ENCODE data around the gene STK38L. TPM values are rescaled to one million over a fixed set of nuclear protein-coding genes. Genes with fewer than 3 reads are reported as not detected.

The STK38L gene
- total and polyA plus RNA-seq, 7 donors = 16.8 to 86.2 (median 67.3) TPM

- Histone ChIP-seq H3K4me3 (no peak overlapping the region), H3K4me1 (peaks cover 0 to 9% (median 0%) of the 10 kb centered on the region in 4 donors), H3K27ac (peak overlapping the region in 1 of 4 donors; percentile 6), H3K36me3 (no peaks in the 10 kb centered on the region), H3K9me3 (no peaks in the 10 kb centered on the region), H3K27me3 (no peaks in the 10 kb centered on the region)
- DNase-seq = no peak
- TF ChIP-seq CTCF (IDR thresholded peaks at IDR 0.05) (no peak), POLR2A (IDR thresholded peaks at IDR 0.05) (no peak), POLR2AphosphoS5 (IDR thresholded peaks at IDR 0.05) (no peak), EP300 (IDR thresholded peaks at IDR 0.05) (no peak)
- intact Hi-C loops (cut with DNase I) = no loop called here
- 71 to 75% methylated on average over 2 of the region's 2 CpGs for WGBS, 2 donors
These were observed 100.2 kb downstream of the STK38L start for GRCh38 chr12:27344246-27344645.

DNA sequence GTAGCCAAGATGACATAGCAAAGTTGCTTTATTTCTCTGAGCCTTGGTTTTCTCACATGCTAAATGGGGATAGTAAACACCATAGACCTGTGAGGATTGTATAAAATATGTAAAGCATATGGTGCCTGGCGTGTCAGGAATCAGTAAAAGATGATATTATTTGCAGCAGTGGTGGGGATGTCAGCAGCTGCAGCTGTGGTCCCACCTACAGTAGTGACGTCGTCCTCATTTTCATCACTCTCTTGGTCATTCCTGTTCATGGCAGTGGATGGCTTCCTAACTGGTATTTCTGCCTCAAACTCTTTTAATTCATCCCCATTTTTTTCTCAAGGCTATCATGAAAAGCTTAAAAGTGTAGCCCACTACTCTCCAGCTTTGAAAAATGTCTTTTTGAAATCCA is 100.7 kb downstream of the STK38L start:
- Histone ChIP-seq H3K36me3 (no peaks in the 10 kb centered on the region), H3K9me3 (no peaks in the 10 kb centered on the region), H3K4me3 (no peak overlapping the region), H3K27me3 (no peaks in the 10 kb centered on the region), H3K4me1 (peaks cover 0 to 9% (median 0%) of the 10 kb centered on the region in 4 donors), H3K27ac (no peak overlapping the region)
- 67 to 73% methylated on average over 3 of the region's 3 CpGs for WGBS, 2 donors
- intact Hi-C loops (cut with DNase I) = no loop called here
- TF ChIP-seq EP300 (IDR thresholded peaks at IDR 0.05) = no peak
- TF ChIP-seq CTCF (IDR thresholded peaks at IDR 0.05) = no peak
- no peak for TF ChIP-seq POLR2AphosphoS5 (IDR thresholded peaks at IDR 0.05)
- TF ChIP-seq POLR2A (IDR thresholded peaks at IDR 0.05) = no peak
- no peak for DNase-seq

DNA sequence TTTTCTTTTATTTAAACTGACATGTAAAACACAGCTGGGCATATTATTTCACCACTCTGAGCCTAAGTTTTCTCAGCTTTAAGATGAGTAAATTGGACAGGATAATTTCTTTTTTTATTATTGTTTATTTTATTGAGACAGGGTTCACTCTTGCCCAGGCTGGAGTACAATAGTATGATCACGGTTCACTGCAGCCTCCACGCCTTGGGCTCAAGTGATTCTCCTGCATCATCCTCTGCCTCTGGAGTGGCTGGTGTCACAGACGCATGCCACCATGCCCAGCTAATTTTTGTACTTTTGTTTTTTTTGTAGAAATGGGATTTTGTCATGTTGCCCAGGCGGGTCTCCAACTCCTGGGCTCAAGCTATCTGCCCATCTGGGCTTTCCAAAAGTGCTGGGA is 101.3 kb downstream of the STK38L start:
- 73 to 86% methylated on average over 4 of the region's 4 CpGs for WGBS, 2 donors
- no peak for TF ChIP-seq EP300 (IDR thresholded peaks at IDR 0.05)
- TF ChIP-seq POLR2AphosphoS5 (IDR thresholded peaks at IDR 0.05) = no peak
- TF ChIP-seq POLR2A (IDR thresholded peaks at IDR 0.05) = no peak

DNA sequence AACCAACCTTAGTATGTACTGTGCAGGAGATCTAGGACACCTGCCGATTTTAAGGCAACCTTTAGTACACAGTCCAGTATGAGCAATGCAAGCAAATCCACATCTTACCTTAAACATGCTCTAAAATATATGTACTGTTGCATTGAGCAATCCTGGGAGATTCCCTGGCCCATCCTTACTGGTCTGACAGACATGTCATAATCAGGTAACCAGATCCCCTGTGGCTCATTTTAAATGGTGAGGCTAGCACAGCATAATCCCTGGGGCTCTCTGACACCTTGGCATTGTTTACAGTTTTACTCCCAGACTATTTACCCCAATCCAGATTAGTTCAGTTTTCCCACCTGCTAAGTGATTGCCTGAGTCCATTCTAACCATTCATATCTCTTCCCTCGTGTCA is 103.7 kb downstream of the STK38L start:
- no peak for DNase-seq
- no peak for TF ChIP-seq POLR2AphosphoS5 (IDR thresholded peaks at IDR 0.05)
- TF ChIP-seq EP300 (IDR thresholded peaks at IDR 0.05) = no peak
- TF ChIP-seq POLR2A (IDR thresholded peaks at IDR 0.05) = no peak
- Histone ChIP-seq H3K9me3 (no peaks in the 10 kb centered on the region), H3K4me3 (no peak overlapping the region), H3K36me3 (no peaks in the 10 kb centered on the region), H3K27me3 (no peaks in the 10 kb centered on the region), H3K27ac (no peak overlapping the region), H3K4me1 (peaks cover 0 to under 1% (median 0%) of the 10 kb centered on the region in 4 donors)
- intact Hi-C loops (cut with DNase I) = no loop called here
- WGBS, 2 donors = 54 to 66% methylated on average over 2 of the region's 2 CpGs

More for the DNA sequence above, 101.3 kb downstream of the STK38L start:
- Histone ChIP-seq H3K27me3 (no peaks in the 10 kb centered on the region), H3K36me3 (no peaks in the 10 kb centered on the region), H3K9me3 (no peaks in the 10 kb centered on the region), H3K4me1 (peaks cover 0 to 9% (median 0%) of the 10 kb centered on the region in 4 donors), H3K4me3 (no peak overlapping the region), H3K27ac (no peak overlapping the region)
- DNase-seq = no peak
- intact Hi-C loops (cut with DNase I) = no loop called here

DNA sequence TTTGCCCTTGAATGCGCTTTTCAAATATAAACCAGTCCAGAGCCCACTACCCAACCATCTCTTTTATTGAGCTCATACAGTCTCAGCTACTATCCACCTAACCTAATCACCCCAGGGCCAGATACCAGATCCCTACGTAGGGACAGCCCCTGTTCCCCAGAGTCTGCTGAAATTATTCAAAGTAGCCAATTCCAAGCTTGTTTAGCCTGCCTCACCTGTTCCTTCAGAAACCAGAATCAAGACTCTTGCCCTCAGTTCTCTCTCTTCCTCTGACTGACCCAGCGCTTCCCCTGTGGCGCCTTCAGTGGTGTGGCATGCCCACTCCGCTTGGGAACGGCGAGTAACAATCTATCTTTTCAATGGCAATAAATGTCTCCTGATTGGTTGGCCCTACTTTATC is 107.4 kb downstream of the STK38L start:
- Histone ChIP-seq H3K27ac (no peak overlapping the region), H3K4me1 (no peaks in the 10 kb centered on the region), H3K4me3 (no peak overlapping the region), H3K36me3 (no peaks in the 10 kb centered on the region), H3K9me3 (no peaks in the 10 kb centered on the region), H3K27me3 (no peaks in the 10 kb centered on the region)
- WGBS, 2 donors = 98 to 99% methylated on average over 7 of the region's 7 CpGs
- no peak for DNase-seq
- TF ChIP-seq POLR2AphosphoS5 (IDR thresholded peaks at IDR 0.05) (no peak), EP300 (IDR thresholded peaks at IDR 0.05) (no peak), POLR2A (IDR thresholded peaks at IDR 0.05) (no peak), CTCF (IDR thresholded peaks at IDR 0.05) (no peak)
- intact Hi-C loops (cut with DNase I) = no loop called here

DNA sequence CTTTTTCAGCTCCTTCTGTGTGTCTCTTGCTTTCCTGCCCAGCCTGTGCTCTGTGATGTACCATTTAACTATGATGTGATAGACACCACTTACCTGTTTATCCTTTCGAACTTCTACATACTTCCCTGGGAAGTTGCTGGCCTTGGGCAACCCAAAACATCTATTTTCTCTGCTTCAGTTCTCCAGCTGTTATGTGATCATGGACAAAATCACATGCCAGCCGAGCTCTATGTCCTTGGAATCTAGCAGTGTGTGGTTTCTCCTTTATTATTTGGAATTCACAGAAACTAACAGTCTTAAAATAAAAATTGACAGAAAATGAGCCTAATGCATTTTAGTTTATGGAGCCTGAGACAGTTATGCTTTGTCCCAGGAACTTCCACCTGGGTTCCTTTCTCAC is 111.4 kb downstream of the STK38L start:
- H3K9me3 ChIP-seq = no peaks in the 10 kb centered on the region
- WGBS, 2 donors = 92 to 95% methylated on average over 2 of the region's 2 CpGs
- H3K36me3 ChIP-seq = no peaks in the 10 kb centered on the region
- no peaks in the 10 kb centered on the region for H3K4me1 ChIP-seq
- no peak overlapping the region for H3K4me3 ChIP-seq
- TF ChIP-seq EP300 (IDR thresholded peaks at IDR 0.05) = no peak
- no peak for TF ChIP-seq POLR2A (IDR thresholded peaks at IDR 0.05)
- TF ChIP-seq POLR2AphosphoS5 (IDR thresholded peaks at IDR 0.05) = no peak
- TF ChIP-seq CTCF (IDR thresholded peaks at IDR 0.05) = no peak
- intact Hi-C loops (cut with DNase I) = no loop called here
- no peak overlapping the region for H3K27ac ChIP-seq
- H3K27me3 ChIP-seq = no peaks in the 10 kb centered on the region
- DNase-seq = no peak
